Epithelial cell of proximal tubule (primary cell): ENCODE results near the gene AJUBA. TPM values are rescaled to one million over a fixed set of nuclear protein-coding genes. Genes with fewer than 3 reads are reported as not detected.
"Not testable (repeated sequence)": the region's sequence is repeated elsewhere in the genome, so short reads cannot be mapped to it uniquely, and the experiment has no call there.

Experiments used
- DNase-seq: peaks from one replicate; pipeline ENCODE4 v3.0.0-alpha.2; 2011; ENCODE audit warnings: low read depth
- H3K4me3 ChIP-seq: 2 replicates; pipeline ENCODE4 v1.5.1; 2011; ENCODE audit warnings: low read depth, mild to moderate bottlenecking, low read length
- total RNA-seq: library from RNA; depleted of rRNA; stranded (reverse); fragments of >200 nt; gene quantifications from 2 replicates; pipeline ENCODE4 v1.2.3, GENCODE V29; 2015
- TF ChIP-seq, protein P1 (sequence below): conservative IDR thresholded peaks from 2 replicates; pipeline ENCODE4 v1.5.1; 2012; ENCODE audit warnings: low read depth, mild to moderate bottlenecking, low read length

The AJUBA gene
- total RNA-seq, 1 donor from 2014 or later, result 63.2 TPM

DNA sequence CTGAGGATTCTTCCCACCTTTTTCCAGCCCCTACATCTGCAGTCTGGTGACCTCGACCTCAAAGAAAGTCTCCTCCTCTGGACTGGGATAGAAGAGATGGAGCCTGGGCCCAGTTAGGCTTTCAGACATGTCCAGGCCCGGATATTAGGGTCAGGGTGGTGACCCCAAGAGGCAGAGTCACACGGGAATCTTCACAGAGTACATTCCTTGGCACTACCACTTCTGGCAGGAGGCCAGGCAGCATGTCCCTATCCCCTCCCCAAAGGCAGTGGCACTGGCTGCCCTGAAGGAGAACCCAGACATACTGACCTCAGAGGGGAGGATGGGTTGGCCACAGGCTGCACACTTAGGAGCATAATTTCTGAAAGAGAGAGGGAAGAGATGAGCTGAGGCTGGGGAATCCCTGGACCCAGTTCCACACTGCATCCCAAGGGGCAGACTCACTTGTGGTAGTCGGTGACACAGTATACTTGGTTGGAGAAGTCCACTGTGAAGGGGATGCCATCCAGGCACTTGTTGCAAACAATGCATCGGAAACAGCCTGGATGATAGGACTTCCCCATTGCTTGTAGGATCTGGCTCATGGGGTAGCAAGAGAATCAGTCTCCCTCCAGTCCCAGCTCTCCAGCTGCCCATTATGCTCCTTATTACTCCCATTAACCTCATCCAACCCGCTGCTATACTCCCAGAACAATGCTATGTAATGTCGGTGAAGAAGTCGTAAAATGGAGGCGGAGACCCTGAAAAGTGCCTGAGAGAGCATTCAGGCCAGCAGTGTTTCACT is 7.6 kb downstream of the AJUBA start:
- DNase-seq, result no peak
- TF ChIP-seq, protein P1, sequence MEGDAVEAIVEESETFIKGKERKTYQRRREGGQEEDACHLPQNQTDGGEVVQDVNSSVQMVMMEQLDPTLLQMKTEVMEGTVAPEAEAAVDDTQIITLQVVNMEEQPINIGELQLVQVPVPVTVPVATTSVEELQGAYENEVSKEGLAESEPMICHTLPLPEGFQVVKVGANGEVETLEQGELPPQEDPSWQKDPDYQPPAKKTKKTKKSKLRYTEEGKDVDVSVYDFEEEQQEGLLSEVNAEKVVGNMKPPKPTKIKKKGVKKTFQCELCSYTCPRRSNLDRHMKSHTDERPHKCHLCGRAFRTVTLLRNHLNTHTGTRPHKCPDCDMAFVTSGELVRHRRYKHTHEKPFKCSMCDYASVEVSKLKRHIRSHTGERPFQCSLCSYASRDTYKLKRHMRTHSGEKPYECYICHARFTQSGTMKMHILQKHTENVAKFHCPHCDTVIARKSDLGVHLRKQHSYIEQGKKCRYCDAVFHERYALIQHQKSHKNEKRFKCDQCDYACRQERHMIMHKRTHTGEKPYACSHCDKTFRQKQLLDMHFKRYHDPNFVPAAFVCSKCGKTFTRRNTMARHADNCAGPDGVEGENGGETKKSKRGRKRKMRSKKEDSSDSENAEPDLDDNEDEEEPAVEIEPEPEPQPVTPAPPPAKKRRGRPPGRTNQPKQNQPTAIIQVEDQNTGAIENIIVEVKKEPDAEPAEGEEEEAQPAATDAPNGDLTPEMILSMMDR, result no peak
- H3K4me3 ChIP-seq, result no peak overlapping the region

DNA sequence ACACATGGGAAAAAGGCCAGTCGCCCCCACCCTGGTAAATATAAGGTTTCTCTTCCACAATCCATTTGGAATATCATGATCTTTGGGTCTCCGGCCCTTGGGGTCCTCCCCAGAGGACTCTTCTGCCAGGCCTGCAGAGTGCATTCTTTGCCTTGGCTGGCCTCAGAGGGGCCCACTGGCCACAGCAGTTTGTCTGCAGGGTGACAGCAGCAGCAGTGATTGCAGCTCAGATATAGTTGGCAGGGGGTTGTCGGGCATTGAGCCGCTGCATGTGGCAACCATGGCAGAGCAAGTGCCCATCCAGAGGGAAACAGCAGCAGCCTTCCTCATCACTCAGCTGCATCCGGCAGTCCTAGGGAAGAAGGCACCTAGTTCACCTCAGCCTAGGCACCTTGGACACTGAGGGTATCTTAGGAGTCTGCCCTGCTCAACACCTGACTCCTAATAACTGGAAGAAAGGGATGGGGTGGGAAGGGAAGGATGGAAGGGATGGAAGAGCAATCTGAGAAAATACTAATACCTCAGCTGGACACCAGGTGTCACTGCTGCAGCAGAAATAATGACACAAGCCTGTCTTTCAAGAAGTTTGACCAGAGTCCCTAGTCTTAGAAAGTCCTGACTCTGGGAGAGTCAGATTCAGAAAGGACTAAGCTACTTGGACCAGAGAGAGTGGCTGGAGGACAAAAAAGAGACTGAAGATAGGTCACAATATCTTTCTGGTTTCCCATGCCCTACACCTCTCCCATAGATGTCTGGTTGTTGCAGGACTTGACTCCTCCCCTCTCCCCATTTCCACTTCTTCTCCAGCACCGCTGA is 8.9 kb downstream of the AJUBA start:
- TF ChIP-seq, protein P1, result peak; percentile 68
- H3K4me3 ChIP-seq, result no peak overlapping the region
- DNase-seq, result no peak

DNA sequence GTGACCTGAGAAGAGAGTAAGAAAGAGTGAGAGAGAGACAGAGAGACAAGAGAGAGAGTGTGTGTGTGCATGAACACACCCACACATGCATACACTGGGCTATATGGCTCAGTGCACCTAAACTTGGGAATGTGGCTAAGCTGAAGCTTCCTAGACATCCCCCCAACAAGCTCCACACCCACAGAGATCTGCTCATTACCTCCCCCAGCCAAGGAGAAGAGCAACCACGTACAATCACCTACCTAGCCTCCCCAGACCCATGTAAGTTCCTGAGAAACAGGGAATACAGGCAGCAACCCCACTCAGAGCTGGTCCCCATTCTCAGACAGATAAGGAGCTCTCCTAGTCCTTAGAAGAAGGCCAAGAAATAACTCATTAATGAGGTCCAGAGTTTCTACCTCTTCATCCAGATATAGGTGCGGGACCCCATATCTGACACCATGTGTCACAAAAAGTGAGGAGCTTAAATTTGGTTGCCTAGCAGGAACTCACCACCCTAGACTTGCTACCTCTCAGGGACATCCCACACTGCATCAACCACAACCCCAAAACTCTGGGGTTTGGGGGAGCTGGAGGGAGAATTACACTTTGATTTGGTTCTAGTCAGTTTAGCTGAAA is 9.9 kb downstream of the AJUBA start:
- TF ChIP-seq, protein P1, result no peak
- H3K4me3 ChIP-seq, result no peak overlapping the region
- DNase-seq, result no peak

DNA sequence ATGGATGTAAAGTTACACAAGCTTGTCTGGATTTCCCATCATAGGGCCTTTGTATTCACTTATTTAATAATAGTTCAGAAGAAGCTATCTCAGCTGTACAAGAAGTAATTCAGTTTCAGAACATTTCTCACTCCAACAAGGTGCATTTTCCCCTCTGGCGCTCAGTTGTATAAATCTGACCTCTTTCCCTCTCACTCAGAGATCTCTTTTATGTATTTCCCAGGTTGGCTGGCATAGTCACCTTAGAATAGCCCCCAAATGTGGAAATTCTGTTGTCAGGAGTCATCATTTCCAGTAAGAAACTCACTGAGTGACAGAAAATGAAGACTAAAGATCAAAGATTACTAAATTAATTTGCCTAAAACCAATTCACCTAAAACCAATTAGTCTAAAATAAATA is 11.2 kb downstream of the AJUBA start:
- no peak for DNase-seq
- no peak overlapping the region for H3K4me3 ChIP-seq
- TF ChIP-seq, protein P1, result no peak

DNA sequence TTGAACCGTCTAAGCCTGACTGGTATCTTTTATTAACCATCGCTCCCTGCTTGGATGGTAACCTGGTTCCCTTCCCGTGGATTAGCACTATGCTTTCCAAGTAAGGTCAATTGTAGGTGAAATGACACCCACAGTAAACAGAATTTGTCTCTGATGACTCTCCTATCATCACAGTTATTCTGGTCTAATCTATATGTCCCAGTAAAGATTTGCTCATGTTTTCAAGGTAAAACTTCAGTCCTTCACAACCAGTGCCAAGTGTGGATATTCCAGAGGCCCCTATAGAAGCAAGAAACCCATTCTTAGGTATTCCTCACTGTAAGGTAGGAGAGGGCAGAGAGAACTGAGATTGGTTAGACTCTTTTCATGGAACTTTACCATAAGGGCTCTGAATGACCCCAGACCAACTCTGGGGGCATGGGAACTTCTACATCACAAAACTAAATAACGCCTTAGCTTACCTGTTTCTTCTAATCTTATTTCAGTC is 15.5 kb downstream of the AJUBA start:
- no peak overlapping the region for H3K4me3 ChIP-seq
- DNase-seq, result no peak
- TF ChIP-seq, protein P1, result no peak

DNA sequence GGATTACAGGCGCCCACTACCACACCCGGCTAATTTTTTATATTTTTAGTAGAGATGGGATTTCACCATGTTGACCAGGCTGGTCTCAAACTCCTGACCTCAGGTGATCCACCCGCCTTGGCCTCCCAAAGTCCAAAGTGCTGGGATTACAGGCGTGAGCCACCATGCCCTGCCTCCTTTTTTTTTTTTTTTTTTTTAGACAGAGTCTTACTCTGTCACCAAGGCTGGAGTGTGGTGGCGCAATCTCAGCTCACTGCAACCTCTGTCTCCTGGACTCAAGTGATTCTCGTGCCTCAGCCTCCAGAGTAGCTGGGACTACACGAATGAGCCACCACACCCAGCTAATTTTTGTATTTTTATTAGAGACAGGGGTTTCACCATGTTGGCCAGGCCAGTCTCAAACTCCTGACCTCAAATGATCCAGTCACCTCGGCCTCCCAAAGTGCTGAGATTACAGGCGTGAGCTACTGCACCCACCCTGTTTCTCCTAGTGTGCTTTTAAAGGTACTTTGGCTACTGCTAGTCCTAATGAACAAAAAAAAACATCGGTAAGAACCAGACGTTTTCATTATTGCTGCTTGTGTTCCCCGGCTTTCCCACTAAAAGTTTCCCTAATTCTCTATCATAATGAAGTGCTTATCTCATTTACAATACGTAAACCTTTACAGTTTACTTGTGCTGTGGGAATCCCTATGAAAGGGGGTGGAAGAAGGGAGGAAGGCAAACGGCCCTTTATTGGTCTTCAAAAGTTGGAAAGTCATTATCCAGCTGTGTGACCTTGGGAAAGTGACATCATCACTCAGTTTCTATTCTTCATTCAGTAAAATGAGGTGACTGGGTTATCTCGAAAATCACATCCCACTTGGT is 16.2 kb downstream of the AJUBA start:
- DNase-seq, H3K4me3 ChIP-seq: not testable (repeated sequence)
